GM12874 (cell line): ENCODE results near the gene ACSL6.

Experiments
- CTCF ChIP-seq: IDR thresholded peaks from 2 replicates; pipeline ENCODE4 v1.5.1; 2011; ENCODE audit warnings: low read depth, mild to moderate bottlenecking, control low read depth, low read length, moderate library complexity; ENCODE audit not compliant: insufficient read depth

ACSL6 gene

DNA sequence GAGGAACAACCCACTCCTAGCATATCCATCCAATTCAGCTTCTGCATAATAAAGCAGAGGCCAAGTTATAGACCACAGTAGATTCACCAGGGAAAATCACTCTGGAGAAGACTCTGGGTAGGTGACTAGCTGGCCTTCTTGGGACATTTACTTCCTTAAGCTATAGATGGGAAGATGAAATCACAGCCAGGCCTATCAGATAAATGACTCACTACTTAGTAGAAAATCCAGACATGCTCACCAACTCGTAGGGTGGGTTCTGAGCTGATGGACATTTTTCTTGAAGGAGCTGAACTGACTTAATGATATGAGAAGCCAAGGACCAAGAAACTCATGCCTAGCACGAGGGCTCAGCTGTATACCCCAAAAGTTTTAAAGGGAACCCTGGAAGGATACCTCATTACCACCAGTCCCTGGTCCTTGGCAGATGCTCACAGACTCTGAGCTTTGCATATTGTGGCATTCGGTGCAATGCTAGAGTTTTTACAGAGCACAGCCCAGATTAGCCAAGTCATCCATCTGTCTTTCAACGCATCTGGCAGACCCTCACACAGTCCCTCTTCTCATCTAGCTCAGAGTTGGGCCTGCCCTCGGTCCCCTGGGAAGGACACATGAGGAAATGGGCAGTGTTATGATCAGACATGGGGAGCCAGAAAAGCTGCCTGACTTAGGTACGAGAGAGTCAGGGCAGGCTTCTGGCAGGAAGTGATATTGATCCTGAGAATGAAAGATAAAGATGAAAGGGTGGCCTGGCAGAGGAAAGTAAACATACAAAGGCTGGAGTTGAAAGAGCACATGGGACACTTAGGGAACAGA, 15.0 kb downstream of the ACSL6 start:
- TF ChIP-seq CTCF: no peak

DNA sequence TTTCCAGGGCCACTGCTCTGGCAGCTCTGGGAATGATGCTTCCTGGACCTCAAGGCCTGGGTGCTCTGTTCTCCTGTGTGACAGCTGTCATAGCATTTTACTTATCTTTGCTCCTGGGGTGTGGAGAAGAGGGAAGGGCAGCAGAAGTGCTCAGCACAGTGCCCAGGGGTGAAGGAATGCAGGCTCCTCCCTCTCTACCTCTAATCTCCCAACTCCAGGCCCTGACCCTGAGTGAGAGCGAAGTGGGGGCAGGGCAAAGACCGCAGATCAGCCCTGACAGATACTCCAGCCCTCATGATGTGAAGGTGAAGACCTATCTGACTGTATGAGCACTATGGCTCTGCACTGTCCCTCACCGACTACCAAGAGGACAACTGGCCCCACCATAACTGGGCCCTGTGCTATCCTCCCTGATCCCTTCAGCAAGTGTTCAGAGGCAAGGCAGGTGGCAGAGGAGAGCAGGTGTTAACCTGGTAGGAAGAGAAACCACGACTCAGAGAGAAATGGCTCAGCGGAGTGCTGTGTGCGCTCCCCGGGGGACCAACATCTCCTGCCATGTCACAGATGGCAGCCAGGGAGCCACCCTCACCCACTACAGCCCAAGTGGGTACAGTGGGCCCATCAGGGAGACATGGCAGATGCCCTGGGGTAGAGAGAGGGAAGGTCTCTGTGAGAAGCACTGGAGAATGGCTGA, 16.8 kb downstream of the ACSL6 start:
- TF ChIP-seq CTCF: no peak

GRCh38 chr5:131994090-131994489, 17.4 kb downstream of the ACSL6 start:
- no peak for TF ChIP-seq CTCF

- no peak for TF ChIP-seq CTCF
Measured at GRCh38 chr5:131993676-131994075, 17.8 kb downstream of the ACSL6 start.

DNA sequence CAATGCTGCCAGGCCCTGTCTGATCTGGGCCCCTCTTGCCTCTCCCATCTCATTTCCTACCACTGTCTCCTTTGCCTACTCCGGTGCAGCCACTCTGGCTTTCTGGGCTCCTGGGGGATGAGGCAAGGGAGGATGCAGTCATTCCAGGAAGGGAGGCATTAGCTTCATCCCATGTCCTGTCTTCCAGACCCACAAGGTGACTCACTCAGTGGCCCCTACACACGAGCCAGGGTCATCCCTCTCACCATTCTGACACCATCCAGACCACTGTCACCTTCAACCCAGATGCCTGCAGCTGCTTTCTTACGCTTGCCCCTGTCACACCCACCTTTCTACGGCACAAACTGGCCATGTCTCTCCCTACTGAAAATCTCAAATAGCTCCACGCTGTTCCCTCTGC, 19.1 kb downstream of the ACSL6 start:
- TF ChIP-seq CTCF: no peak

- TF ChIP-seq CTCF: no peak
Measured at GRCh38 chr5:131991593-131992324, 19.7 kb downstream of the ACSL6 start.

GRCh38 chr5:131990716-131991115, 20.7 kb downstream of the ACSL6 start:
- no peak for TF ChIP-seq CTCF
